NCI-H146 treated with DMSO at 0.1 percent for 48 hours (cell line): ENCODE data around the gene ADNP.

Experiments used
- DNase-seq: peaks from one replicate; lab custom pipeline; 2025; ENCODE audit not compliant: unreplicated experiment; lab: John Stamatoyannopoulos, UW

Gene ADNP

GRCh38 chr20:50932691-50933280, 1.5 kb upstream of the ADNP start:
- no peak for DNase-seq

DNA sequence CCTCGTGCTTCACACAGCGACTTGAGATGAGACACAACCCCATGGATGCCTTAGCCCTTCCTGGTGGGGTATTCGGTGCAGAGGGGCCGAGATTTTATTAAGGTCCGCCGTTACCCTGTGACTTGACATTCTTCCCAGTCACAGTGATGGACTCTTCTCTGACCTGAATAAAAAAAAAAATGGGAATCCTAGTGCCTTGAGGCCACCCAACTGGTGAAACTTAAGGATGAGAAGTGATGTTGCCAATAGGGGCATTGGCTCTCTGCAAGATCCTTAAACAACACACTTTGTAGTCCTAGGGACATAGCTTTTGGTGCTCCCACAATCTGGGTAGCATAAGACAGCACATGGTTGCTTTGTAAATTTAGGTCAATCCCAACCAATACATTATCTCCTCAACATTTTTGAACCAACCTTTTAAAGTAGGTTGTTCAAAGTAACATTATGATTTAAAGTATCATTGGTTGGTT, 814 bp upstream of the ADNP start:
- DNase-seq, result no peak

DNA sequence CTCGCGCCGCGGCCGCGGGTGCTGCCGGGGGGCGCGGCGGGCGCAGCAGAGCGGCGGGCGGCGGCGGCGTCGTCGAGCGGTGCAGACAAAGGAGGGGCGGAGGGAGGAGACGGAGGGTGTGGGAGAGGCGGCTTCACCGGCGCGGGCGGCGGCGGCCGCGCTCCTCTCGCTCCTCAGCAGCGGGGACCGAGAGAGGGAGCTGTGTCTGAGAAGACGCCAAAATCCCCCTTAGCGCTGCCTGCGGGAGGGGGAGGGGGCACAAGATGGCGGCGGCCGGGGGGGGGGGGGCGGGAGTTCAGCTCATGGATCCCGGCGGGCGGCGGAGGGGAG, 296 bp downstream of the ADNP start:
- no peak for DNase-seq

DNA sequence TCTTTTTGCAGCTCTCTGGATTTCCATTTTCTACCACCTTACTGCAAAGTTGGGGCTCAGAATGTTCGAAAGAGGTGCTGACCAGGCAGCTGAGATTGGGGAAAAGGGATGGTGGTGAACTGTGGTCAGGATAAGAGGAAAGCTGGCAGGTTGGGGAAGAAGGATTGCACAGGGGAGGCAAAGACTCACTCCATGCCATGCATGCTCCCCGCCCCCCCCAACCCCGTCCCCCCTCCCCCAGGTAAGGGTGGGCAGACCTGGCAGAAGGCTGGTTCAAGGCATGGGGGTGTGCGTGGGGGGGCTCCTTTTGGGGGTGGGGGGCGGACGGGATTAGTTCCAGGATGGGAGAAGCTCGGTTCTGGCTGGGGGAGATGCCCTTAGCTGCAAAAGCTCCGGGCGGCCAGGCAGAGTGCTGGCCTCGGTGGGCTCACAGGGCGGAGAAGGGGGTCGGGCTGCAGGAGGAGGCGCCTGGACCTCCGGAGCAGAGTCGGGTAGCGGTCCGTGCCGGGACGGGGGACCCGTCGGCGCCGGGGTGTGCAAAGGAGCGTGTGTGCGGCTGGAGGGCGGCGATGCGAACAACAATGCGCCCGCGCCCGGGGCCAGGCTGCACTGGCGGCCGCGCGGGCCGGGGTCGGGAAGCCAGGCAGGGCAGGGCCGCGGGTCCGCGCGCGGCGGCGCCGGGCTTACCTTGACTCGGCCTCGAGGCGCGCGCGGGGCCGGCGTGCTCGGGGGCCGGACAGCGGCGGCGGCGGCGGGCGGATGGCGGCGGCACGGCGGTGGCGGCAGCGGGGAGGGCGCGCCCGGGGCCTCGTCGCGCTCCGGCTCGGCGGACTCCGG, 880 bp downstream of the ADNP start:
- DNase-seq, result peak; percentile 55

GRCh38 chr20:50929299-50930138, 1.7 kb downstream of the ADNP start:
- peak; percentile 94 for DNase-seq

GRCh38 chr20:50928469-50928868, 2.8 kb downstream of the ADNP start:
- no peak for DNase-seq

- DNase-seq, result no peak
Measured at GRCh38 chr20:50926530-50926929, 4.7 kb downstream of the ADNP start.

DNA sequence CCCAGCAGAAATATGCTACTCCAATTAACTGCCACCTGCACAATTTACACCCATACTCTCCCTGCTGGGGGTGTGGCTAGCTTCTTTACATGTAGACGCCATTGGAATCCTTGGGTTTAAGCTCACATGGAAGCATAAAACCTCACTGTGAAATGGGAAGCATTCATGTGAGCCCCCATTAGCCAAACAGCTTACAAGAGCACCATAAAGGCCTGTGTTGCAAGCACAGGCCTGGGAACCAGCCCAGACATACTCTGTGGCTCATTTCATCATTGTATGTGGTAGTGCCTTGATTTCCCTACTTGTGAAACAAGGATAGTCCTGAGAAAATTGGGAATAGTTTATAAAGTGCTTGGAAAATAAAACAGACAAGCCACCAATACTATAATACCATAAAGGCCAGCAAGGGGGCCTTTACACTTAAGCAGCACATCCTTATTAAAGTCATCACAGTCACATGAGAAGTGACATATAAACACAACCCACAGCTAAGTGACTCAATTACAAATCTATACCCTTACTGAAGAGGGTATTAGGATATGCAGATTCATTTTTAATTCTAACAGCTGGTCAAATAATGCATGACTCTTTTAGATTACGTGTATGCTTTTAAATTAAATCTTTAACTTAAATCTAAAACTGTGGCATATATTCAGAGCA, 6.8 kb downstream of the ADNP start:
- DNase-seq, result no peak

GRCh38 chr20:50921803-50922501, 9.3 kb downstream of the ADNP start:
- DNase-seq, result no peak

GRCh38 chr20:50920997-50921396, 10.2 kb downstream of the ADNP start:
- DNase-seq, result no peak

GRCh38 chr20:50919567-50919966, 11.7 kb downstream of the ADNP start:
- no peak for DNase-seq

DNA sequence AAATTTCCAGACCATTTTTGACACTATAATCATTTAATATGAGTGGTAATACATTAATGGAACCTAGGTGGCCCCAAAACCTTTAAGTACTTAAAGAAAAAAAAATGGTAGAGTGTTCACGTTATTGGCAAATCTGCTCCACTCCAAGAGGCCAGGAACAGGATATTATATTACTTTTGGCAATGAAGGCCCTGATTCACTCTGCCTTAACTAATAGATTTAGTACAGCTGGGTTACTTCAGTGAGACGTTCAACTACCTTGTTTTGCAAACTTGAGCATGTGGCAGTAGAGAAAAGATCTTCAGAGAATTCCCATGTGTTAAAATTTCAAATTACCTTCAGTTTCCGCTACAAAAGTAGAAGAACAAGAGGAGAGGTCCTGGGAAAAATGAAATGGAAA, 12.8 kb downstream of the ADNP start:
- DNase-seq, result no peak

- no peak for DNase-seq
Measured at GRCh38 chr20:50916934-50917333, 14.3 kb downstream of the ADNP start.

DNA sequence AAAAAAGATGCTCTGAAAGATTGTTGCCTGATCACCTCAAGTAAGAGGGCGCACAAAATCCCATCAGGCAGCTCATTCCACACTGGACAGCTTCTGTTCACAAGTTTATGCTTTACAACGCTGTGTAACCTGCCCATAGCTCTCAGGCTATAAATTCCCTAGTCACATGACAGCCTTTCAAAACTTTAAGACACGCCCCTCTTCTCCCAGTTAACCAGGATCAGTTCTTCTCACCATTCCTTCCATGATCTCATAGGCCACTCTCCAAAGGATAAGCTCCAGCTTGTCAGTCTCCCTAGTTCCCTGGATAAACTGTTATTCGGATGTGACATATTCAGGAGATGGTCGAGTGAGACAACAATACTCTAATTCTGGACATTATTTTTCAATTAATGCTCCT, 15.0 kb downstream of the ADNP start:
- DNase-seq, result no peak

DNA sequence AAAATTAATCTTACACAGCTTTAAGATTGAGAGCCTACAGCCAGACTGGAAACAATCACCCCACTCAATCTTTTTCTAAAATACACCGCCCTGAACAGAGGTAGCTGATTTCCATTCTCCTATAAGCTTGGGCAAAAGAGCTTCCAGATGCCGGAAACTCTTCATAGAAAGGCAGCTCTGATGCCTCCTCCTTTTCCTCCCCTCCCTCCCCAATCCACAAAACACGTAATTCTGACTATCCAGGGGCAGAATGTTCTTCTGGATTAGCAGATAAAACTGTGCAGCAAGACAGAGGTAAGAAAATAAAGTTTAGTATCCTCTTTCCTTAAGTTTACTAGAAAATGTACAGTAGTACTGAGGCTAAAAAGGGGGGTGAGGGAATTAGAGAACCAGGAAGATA, 15.8 kb downstream of the ADNP start:
- no peak for DNase-seq

DNA sequence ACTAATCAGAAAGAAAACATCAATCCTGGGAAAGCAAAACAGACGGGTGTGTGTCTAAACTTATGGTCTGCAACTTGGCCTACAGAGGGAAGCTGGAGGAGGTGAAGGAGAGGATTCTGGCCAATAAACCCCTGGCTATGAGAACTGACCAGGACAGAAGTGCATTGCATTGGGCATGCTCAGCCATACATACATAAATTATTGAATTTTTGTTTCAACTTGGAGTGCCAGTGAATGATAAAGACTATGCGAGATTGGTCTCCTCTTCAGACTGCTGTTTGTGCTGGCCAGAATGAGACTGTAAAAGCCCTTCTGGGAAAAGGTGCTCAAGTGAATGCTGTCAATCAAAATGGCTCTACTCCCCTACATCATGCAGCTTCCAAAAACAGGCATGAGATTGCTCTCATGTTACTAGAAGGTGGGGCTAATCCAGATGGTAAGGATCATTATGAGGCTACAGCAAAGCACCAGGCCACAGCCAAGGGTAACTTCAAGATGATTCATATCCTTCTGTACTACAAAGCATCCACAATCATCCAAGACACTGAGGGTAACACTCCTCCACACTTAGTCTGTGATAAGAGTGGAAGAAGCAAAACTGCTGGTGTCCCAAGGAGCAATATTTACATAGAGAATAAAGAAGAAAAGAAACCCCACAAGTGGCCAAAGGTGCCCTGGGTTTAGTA, 17.4 kb downstream of the ADNP start:
- no peak for DNase-seq

- no peak for DNase-seq
Measured at GRCh38 chr20:50911716-50912115, 19.5 kb downstream of the ADNP start.

DNA sequence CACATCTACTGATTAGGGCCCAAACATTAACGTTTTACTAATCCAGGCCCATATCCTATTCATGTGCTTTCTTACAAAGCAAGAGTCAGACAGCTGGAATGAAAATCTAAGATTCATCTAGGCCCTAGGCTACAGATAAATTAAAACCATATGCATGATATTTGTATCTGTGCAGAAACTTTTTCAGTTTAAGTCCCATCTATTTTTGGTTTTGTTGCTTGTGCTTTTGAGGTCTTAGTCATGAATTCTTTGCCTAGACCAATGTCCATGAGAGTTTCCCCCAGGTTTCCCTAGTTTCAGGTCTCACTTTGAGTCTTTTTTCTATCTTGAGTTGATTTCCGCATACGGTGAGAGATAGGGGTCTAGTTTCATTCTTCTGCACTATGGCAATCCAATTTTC, 20.2 kb downstream of the ADNP start:
- no peak for DNase-seq

GRCh38 chr20:50909413-50909812, 21.8 kb downstream of the ADNP start:
- no peak for DNase-seq

DNA sequence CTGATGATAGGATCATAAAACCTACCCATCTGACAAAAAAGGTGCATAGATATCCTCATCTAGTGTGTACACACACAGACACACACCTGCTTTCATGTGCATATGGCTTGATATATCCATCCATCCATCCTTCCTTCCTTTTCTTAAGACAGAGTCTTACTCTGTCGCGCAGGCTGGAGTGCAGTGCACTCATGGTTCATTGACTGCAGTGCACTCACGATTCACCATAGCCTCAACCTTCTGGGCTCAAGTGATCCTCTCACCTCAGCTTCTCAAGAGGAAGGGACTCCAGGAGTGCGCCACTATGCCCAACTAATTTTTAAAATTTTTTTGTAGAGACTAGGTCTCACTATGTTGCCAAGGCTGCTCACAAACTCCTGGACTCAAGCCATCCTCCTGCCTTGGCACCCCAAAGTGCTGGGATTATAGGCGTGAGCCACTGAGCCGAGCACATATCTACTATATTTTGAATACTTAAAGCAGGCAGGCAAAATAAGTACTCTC, 27.1 kb downstream of the ADNP start:
- DNase-seq, result no peak
